Kidney (tissue), 14 donors: Measurements from ENCODE around the gene MYCN. TPM values are rescaled to one million over a fixed set of nuclear protein-coding genes. Genes with fewer than 3 reads are reported as not detected.

Experiments used
- DNase-seq, 5 donors: peaks; one replicate each; pipeline ENCODE4 v3.0.0-alpha.2; 2013 to 2020
- FAIRE-seq: peaks from 2 replicates; lab custom pipeline; 2012; peaks lifted over from hg19 to GRCh38; lab: Jason Lieb, UNC
- H3K27ac ChIP-seq, 2 donors: one replicate each; pipeline ENCODE4 v1.7.0; 2013; ENCODE audit warnings: low read depth in 2 of 2, low read length in 2 of 2, inconsistent platforms in 1 of 2
- H3K27me3 ChIP-seq: one replicate; pipeline ENCODE4 v1.7.1; 2013; ENCODE audit warnings: low read length, inconsistent platforms; ENCODE audit not compliant: control insufficient read depth, insufficient read depth
- H3K36me3 ChIP-seq, 3 donors: one replicate each; pipeline versions ENCODE4 v1.7.0 to v1.7.1; 2013; ENCODE audit warnings: low read length in 3 of 3, control low read depth in 1 of 3, inconsistent platforms in 1 of 3; ENCODE audit not compliant: insufficient read depth in 3 of 3, control insufficient read depth in 2 of 3
- H3K4me1 ChIP-seq, 3 donors: one replicate each; pipeline versions ENCODE4 v1.7.0 to v1.7.1; 2013; ENCODE audit warnings: low read length in 3 of 3, inconsistent platforms in 1 of 3, low read depth in 1 of 3; ENCODE audit not compliant: control insufficient read depth in 2 of 3, insufficient read depth in 2 of 3
- H3K4me3 ChIP-seq, 3 donors: one replicate each; pipeline versions ENCODE4 v1.7.0 to v1.8.1; 2013; ENCODE audit warnings: low read length in 3 of 3, control low read depth in 1 of 3, inconsistent platforms in 1 of 3
- H3K9ac ChIP-seq, 3 donors: one replicate each; pipeline versions ENCODE4 v1.7.0 to v1.7.1; 2013; ENCODE audit warnings: low read length in 3 of 3, control low read depth in 1 of 3, inconsistent platforms in 1 of 3
- H3K9me3 ChIP-seq, 3 donors: one replicate each; pipeline versions ENCODE4 v1.7.0 to v1.7.1; 2013; ENCODE audit warnings: low read length in 3 of 3, control low read depth in 1 of 3, inconsistent platforms in 1 of 3; ENCODE audit not compliant: control insufficient read depth in 2 of 3, insufficient read depth in 1 of 3
- intact Hi-C: fragments of 100-400 bp; cut with DNase I; formaldehyde crosslinking; loops from one replicate; pipeline ENCODE4 v1.11.1; 2022
- polyA plus RNA-seq: library from polyadenylated mRNA; stranded (reverse); fragments of 350-450 nt; fragmentation: Illumina TruSeq; extraction: RNeasy Lipid Tissue Mini Kit (QIAGEN cat#74804); gene quantifications from one replicate; pipeline ENCODE4 v1.2.3, GENCODE V29; 2014; ENCODE audit warnings: low read depth, low replicate concordance; ENCODE audit not compliant: insufficient read depth
- total RNA-seq: library from RNA; stranded (reverse); fragmentation: NEBNext Ultra II Directional; extraction: Animal tissue kit (Norgen Biotek cat#: 25700); gene quantifications from one replicate; pipeline ENCODE4 v1.2.1, GENCODE V29; 2021
- TF ChIP-seq, protein P1 (sequence below): IDR thresholded peaks from 3 replicates; pipeline ENCODE4 v1.5.1; 2012; ENCODE audit warnings: mild to moderate bottlenecking, moderate library complexity, borderline replicate concordance; ENCODE audit not compliant: insufficient read depth; ENCODE audit errors: extremely low read depth
- donor health status: control.
- donor health status: control.
- donor health status: control.
- donor health status: control.
- donor health status: control.
- donor health status: DM: yes; HTN: yes; CAD: no.
- donor health status: Normal renal cell carcinoma (clear cell type).

Gene MYCN
- total and polyA plus RNA-seq, 2 donors from 2014 or later = 1.7 to 2.2 TPM

DNA sequence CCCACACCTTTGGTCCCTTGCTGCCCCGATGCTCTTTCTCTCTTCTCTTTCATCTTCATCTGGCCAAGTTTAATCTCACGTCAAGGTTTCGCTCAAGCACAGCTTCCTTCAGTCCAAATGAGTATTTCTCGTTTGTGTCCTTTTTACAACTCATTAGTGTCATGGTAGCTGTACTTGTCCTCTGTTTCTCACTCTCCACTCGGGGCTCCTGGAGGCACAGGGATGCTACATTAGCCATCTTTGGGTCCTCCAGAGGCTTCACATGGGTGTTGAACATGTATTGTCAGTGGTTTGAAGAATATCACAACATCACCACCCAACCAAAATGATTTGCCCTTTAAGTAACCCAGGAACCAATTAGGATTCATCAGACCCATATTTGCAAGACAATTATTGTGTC is 30.4 kb downstream of the MYCN start:
- Histone ChIP-seq H3K9me3 (no peaks in the 10 kb centered on the region), H3K9ac (no peak overlapping the region), H3K36me3 (no peaks in the 10 kb centered on the region), H3K4me3 (no peak overlapping the region), H3K27ac (no peak overlapping the region), H3K4me1 (no peaks in the 10 kb centered on the region), H3K27me3 (no peaks in the 10 kb centered on the region)
- DNase-seq (no peak), FAIRE-seq (no peak)
- intact Hi-C loops = no loop called here
- TF ChIP-seq, protein P1, sequence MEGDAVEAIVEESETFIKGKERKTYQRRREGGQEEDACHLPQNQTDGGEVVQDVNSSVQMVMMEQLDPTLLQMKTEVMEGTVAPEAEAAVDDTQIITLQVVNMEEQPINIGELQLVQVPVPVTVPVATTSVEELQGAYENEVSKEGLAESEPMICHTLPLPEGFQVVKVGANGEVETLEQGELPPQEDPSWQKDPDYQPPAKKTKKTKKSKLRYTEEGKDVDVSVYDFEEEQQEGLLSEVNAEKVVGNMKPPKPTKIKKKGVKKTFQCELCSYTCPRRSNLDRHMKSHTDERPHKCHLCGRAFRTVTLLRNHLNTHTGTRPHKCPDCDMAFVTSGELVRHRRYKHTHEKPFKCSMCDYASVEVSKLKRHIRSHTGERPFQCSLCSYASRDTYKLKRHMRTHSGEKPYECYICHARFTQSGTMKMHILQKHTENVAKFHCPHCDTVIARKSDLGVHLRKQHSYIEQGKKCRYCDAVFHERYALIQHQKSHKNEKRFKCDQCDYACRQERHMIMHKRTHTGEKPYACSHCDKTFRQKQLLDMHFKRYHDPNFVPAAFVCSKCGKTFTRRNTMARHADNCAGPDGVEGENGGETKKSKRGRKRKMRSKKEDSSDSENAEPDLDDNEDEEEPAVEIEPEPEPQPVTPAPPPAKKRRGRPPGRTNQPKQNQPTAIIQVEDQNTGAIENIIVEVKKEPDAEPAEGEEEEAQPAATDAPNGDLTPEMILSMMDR = no peak

- H3K36me3 ChIP-seq = no peaks in the 10 kb centered on the region
- FAIRE-seq = no peak
- TF ChIP-seq, protein P1 = no peak
These were observed 31.0 kb downstream of the MYCN start for GRCh38 chr2:15971351-15971750.

DNA sequence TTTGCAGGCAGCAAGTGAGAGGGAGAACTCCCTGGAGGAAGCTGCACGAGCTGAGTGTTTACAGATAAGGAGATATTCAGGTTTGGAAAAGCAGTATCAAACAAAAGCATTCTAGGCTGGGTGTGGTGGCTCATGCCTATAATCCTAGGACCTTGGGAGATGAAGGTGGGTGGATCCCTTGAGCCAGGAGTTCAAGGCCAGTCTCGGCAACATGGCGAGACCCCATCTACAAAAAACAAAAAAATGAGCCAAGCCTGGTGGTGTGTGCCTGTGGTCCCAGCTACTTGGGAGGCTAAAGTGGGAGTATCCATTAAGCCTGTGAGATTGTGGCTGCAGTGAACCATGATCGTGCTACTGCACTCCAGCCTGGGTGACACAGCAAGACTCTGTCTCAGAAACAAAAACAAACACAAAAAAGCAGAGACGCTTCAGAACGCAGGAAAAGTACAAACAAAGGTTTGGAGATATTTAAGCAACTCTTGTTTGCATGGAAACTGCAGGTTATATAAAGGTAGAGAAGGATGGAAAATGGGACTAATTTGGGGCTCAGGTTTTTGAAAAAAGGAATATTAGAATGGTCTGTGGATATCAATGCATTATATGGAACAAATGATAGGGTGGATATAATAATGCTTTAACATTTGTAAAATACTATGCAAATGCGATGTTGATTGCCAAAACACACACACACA is 31.6 kb downstream of the MYCN start:
- TF ChIP-seq, protein P1 = no peak
- DNase-seq (no peak), FAIRE-seq (no peak)
- intact Hi-C loops = no loop called here
- Histone ChIP-seq H3K9ac (no peak overlapping the region), H3K27ac (no peak overlapping the region), H3K36me3 (no peaks in the 10 kb centered on the region), H3K4me1 (no peaks in the 10 kb centered on the region), H3K27me3 (no peaks in the 10 kb centered on the region), H3K9me3 (no peaks in the 10 kb centered on the region), H3K4me3 (no peak overlapping the region)

More at GRCh38 chr2:15971351-15971750, 31.0 kb downstream of the MYCN start:
- intact Hi-C loops = no loop called here
- no peak for DNase-seq
- Histone ChIP-seq H3K9ac (no peak overlapping the region), H3K27ac (no peak overlapping the region), H3K9me3 (no peaks in the 10 kb centered on the region), H3K4me3 (no peak overlapping the region), H3K4me1 (no peaks in the 10 kb centered on the region), H3K27me3 (no peaks in the 10 kb centered on the region)
